Activated effector memory CD4-positive, alpha-beta T cell treated with anti-CD3 and anti-CD28 coated beads, Interleukin-2, amount 50 U/mL, for 16 hours (primary cell): ENCODE measurements around the gene CACNA1E.
A peak's percentile ranks its signal among the peaks of the same experiment; 100 is the strongest.

Experiments used
- DNase-seq: peaks from one replicate; pipeline ENCODE4 v3.0.0-alpha.2; 2020

CACNA1E gene

GRCh38 chr1:181483285-181484195, at the start of gene CACNA1E:
Gene CACNA1E, plus strand, starts transcription at chr1:181483517. Its CDS starts 228 bp downstream, at chr1:181483745.
- DNase-seq: no peak

DNA sequence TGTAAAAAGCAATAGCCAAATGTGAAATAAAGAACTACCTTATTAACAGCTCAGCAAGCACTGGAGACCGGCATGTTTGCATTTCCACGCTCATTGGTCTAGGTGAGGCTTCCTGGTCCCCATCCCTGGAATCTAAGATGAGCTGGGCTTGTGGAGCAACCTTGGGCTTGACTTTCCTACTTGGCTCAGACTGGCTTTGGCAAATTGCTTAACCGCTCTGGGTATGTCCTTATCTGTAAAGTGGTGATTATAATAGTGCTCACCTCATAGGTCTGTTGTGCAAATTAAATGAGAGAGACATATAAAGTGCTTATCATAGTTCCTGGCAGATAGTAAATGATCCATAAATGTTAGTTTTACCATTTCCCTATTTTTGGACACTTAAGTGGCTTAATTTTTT, 49.4 kb upstream of the CACNA1E start:
- no peak for DNase-seq

GRCh38 chr1:181438013-181438412, 45.3 kb upstream of the CACNA1E start:
- DNase-seq: no peak

GRCh38 chr1:181440510-181440909, 42.8 kb upstream of the CACNA1E start:
- no peak for DNase-seq

DNA sequence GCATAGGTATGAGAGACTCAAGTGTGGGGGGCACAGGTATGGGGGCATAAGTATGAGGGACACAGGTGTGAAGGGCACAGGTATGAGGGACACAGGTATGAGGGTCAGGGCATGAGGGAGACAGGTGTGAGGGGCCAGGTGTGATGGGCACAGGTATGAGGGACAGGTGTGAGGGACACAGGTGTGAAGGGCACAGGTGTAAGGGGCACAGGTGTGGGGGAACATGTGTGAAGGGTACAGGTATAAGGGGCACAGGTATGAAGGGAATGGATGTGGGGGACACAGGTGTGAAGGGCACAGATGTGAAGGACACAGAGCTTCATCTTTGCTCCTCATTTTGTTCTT, 41.2 kb upstream of the CACNA1E start:
- DNase-seq: no peak

- no peak for DNase-seq
These were observed 40.0 kb upstream of the CACNA1E start for GRCh38 chr1:181443231-181443853.

DNA sequence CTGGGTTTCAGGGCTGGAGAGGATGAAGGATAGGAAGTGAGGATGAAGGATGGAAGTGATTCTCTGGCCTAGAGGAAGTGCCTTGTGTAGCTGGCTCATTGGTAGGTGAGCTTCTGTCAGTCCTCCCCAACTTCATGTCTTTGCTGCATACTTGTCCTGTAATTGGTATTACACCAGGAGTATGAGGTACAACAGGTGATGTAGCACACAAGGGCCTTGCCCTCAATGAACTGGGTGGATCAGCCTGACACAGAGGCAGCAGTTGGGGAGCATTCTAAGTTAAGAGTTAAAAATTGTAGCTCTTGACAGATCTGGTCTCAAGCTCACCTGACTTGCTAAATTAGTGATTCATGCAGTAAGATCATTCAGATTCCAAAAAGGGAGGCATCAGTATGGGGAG, 37.9 kb upstream of the CACNA1E start:
- no peak for DNase-seq

- DNase-seq: no peak
These were observed 34.9 kb upstream of the CACNA1E start for GRCh38 chr1:181448461-181448860.

DNA sequence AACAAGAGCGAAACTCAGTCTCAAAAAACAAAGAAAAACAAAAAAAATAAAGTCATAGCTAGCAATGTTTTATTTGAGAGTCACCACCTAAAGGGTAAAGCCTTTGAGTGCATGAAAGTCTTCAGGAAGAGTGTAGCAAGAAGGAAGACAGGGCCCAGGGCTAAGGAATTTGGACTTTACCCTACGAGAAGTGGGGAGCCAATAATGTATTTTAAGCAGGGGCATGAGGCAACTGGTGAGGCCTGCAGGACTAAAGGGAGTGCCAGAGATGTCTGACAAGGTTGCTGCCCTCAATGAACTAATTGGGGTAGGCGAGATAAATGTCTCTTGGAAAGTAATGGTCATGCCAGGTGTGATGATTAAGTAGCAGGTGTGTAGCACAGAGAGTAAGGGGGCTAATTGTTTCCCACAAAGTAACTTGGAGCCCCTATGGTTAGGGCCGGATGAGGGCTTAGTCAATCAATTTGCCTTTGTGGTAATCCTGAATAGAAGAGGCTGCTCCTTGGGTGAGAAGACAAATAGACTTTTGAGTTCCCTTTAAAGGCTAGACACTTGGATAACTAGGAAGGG, 31.6 kb upstream of the CACNA1E start:
- no peak for DNase-seq

- DNase-seq: no peak
These were observed 30.6 kb upstream of the CACNA1E start for GRCh38 chr1:181452746-181453145.

DNA sequence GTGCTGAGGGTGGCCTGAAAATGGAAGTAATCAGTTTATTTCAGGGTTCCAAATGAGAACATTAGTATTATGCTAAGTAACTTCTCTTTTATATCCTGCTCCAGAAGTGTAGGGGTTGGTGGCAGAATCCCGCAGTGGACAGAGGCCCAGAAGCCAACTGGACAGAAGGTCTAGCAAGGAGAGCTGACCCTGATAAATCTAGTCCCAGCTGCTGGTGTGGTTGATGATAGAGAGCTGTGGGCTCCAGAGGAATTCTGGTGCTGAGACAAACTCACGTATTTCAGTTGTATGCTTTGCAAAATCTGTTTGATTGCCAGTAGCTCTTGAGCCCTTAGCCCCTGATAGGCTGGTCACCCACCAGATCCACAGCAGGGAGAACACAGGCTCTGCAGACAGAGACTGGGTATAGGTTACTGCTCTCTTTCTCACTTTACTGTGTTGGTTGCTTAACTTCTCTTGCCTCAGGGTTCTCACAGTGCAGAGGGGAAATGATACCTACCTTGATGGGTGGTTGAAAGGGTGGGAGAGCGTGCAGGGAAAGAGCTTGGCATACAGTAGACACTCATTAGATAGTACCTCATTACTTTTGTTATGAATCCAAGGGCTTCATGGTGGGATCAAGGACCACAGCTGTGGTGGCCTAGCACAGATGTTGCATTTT, 29.6 kb upstream of the CACNA1E start:
- no peak for DNase-seq

- DNase-seq: no peak
These were observed 26.8 kb upstream of the CACNA1E start for GRCh38 chr1:181456551-181456950.

DNA sequence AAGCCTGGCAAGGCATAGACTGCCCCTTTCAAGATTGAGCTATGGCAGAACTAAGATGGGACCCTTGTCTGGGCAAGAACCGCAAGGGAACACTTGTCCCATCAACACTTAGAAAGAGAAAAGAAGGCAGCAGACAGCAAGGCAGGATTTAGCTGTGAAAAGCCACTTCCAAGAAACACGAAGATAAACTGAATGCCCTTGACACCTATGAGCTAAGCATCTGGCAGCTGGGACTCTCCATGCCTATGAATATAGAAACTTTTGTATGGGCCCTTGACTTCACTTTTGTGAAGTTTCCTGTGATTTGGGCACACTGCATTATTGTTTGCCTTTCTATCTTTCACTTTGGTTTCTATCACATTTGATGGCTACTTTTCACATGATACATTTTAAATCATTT, 24.9 kb upstream of the CACNA1E start:
- DNase-seq: no peak

GRCh38 chr1:181459067-181459466, 24.2 kb upstream of the CACNA1E start:
- DNase-seq: no peak

GRCh38 chr1:181469829-181470228, 13.5 kb upstream of the CACNA1E start:
- DNase-seq: no peak

GRCh38 chr1:181475580-181475979, 7.7 kb upstream of the CACNA1E start:
- no peak for DNase-seq

- no peak for DNase-seq
These were observed 6.7 kb upstream of the CACNA1E start for GRCh38 chr1:181476581-181476980.

- DNase-seq: no peak
These were observed 5.0 kb upstream of the CACNA1E start for GRCh38 chr1:181478306-181478705.

GRCh38 chr1:181479137-181479745, 4.1 kb upstream of the CACNA1E start:
- peak; percentile 65 for DNase-seq

DNA sequence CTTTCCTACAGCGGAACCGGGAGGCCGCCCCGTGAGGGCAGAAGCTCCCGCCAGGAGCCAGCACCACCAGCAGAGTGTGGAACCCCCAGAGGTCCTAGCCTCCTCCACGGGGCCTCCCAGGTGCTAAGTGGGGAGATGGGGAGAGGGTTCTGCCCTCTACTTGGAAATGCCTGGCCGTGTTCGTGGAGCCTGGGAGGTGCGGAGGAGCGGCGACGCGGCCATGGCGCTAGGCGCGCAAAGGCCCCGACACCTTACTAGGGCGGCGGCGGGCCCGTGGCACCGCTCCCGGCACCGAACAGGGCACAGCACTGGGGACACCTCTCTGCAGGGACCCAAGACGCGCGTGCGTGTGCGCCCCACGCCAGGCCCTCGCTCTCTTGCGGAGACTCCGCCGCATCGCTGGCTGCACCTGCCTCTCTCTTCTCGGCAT, 1.3 kb upstream of the CACNA1E start:
- no peak for DNase-seq

DNA sequence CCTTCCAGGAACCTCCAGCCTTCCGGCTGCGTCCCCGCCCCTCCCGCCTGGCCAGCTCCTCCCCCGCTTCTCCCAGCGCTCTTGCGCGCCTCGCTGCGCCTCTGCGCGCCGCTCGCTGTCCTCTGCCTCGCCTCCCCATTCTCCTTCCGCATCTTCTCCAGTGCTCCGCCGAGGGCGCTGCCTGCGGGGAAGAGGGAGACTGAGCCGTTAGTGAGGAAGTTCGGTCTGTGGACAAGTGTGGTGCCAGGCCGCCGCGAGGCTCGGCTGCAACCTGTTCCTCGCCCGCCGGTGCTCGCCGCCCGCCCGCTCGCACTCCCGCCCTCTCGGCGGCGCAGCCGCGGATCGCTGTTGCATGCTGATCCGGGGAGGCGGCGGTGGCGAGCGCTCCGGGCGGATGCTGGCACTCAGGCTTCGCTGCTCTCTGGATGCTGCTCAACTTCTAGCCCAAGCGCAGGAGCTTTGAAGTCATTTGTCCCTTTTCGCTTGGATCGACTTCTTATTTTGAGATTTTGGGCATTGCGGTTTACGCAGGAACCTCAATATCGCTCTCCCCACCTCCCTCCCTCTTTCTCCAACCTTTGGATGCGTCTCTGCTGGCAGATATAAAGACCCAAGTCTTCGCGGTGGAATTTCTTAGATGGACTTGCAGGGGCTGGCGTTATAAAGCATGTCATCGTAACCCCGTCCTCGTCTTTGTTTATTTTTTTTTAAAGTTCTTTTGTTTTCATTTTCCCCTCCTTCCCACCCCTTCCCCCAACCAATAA, 614 bp upstream of the CACNA1E start:
- no peak for DNase-seq

GRCh38 chr1:181484821-181485220, 1.5 kb downstream of the CACNA1E start:
- no peak for DNase-seq
